Left hindlimb (tissue), 1 donor: Measurements from ENCODE around the gene FOXC1.

Experiments
- DNase-seq: peaks from one replicate; pipeline ENCODE4 v3.0.0-alpha.2; 2018

Gene FOXC1

DNA sequence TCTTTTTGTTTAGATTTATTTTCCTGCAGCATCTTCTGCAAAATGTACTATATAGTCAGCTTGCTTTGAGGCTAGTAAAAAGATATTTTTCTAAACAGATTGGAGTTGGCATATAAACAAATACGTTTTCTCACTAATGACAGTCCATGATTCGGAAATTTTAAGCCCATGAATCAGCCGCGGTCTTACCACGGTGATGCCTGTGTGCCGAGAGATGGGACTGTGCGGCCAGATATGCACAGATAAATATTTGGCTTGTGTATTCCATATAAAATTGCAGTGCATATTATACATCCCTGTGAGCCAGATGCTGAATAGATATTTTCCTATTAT lies 3.2 kb downstream of the FOXC1 start:
- peak; percentile 26 for DNase-seq

DNA sequence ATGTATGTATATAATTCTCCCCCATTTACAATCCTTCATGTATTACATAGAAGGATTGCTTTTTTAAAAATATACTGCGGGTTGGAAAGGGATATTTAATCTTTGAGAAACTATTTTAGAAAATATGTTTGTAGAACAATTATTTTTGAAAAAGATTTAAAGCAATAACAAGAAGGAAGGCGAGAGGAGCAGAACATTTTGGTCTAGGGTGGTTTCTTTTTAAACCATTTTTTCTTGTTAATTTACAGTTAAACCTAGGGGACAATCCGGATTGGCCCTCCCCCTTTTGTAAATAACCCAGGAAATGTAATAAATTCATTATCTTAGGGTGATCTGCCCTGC lies 3.6 kb downstream of the FOXC1 start:
- DNase-seq, result peak; percentile 15

DNA sequence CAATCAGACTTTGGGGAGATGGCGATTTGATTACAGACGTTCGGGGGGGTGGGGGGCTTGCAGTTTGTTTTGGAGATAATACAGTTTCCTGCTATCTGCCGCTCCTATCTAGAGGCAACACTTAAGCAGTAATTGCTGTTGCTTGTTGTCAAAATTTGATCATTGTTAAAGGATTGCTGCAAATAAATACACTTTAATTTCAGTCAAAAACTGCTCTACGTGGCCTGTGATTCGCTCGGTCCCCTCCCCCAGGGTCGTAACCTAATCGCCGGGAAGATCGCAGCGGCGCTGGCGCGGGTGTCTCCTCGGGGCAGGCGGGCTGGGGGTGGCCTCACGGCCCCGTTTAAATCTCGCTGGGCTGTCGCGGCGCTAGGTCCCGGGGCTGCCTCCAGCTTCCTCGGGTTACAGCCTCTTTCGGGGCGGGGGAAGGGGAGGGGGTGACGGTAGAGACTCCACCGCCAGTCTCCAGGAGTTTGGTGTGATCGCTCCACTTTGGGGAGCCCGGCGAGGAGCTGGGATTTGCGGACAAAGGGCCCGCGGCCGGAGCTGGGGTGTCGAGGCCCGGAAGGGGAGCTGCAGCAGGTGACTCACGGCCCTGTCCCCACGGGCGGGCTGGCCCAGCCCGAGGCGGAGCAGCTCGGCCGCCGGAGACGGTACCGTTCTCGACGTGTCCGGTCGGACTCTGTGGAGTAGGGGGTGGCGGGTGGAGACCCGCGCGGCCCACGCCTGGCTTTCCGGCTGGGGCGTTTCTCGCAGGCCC lies 4.2 kb downstream of the FOXC1 start:
- peak; percentile 74 for DNase-seq

DNA sequence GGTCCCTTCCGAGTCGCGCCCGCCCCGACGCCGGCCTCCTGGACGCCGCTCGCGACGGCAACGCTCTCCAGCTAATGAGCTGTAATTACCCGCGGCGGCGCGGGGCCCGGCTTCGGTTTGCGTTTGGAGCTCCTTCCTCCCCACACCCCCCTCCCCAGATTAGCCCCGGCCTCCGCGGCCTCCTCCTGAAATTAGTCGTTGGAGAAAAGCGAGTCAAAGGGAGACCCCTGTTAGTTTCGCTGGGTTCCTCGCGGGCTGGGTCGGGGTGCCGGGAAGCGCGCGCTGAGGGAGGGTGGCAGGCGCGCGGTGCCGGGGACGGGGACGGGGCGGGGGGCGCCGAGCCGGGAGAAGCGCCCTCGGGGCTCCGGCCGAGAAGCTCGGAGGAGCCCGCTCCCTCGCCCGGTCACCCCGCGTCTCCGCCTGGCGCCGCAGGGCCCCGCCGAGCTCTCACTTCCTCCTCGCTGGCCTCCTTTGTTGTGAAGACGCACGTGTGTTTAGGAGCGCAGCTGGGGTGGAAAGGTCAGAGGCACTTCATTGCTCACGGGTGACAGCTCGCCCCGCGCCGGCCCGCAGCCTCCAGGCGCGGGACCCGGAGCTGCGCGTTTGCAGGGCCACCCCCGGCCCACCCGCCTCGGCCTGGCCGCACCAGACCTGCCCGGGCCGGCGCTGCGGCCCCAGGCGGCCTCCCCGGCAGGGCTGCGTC lies 4.9 kb downstream of the FOXC1 start:
- DNase-seq, result no peak

DNA sequence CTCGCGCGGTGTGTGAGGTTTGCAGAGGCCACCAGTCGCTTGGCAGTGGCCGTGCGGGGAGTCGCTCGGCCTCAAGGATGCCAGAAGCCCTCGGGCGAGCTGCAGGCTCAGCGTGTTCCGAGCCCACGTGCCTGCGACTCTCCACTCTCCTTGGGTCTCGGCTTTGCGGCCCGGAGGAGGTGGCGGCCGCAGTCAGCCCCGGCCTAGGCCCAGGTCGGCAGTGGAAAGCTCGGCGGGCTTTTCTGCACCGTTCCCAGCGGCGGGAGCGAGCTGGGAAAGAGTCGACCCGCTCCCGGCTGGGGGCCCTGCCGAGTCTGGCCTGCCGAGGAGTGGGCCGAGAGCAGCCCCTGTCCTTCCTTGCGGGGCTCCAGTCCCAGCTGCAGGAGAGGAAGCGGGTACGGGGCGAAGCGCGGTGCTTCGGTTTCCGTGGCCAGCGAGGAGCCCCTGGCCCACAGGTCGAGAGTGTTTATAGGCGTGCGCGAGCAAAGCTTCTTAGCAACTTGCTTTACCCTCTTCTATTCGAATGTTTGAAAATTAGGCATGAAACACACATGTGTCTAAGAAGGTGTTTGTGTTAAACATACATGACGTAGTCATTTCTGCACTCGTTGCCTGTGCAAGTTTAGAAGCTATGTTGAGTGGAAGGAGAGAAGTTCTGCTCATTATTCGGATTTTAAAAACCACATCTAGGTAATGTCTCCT lies 5.6 kb downstream of the FOXC1 start:
- DNase-seq, result no peak

DNA sequence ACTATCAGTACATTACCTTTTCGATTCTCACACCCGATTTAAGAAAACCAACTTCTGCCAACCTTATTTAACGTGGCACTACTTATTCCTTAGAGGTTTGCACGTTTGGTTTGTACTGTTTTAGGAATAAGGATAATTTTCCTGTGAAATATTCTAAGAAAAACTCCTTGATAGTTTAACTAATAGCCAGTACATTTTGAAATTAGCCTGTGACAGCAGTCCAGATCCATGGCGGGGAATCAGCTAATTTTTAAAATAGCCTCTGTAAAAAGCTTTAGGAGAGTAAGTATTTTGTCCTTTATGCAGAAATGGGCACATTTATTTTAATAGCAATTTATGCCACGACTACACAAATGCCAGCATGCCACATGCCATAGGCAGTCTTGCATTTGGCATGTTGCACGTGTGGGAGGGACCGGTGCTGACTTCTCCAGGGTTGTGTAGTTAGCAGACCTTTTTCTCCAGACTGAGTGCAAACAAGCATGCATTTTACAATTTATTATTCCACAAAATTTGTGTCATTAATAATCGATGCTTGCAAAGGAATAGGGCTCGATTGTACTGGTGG lies 6.2 kb downstream of the FOXC1 start:
- no peak for DNase-seq

DNA sequence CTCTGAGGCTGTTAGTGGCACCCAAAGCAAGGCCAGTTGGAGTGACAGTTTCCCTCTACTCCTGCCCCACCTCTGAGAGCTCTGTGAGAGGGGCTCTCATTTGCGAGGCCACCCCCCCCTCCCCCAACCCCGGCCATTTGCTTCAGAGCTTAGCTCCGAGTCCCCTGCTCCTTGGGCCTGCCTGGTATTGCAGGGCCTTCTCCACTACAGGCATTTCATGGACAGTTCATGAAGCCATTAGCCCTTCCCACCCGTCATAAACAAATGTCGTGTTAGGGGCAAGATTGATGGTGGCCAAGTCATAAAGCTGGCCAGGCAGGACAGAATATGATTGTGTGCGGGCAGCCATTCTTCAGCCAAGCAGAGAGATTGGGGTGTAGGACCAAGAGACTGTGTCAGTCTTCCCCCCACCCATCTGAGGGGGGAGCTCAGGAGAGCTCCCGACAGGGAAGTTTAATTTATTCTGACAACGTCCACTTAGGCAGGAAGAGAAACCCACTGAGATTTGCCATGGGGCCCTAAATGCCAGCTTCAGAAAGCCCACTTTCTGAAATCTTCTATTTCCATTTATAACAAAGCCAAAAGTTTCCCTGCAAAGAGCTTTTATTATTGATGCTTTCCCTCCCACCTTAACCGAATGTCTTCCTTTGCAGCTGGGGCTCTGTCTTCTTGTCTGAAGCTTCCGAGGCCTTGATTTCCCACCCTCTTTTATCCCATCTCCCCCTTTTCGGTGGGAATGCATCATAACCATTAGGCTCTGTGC lies 7.2 kb downstream of the FOXC1 start:
- no peak for DNase-seq

DNA sequence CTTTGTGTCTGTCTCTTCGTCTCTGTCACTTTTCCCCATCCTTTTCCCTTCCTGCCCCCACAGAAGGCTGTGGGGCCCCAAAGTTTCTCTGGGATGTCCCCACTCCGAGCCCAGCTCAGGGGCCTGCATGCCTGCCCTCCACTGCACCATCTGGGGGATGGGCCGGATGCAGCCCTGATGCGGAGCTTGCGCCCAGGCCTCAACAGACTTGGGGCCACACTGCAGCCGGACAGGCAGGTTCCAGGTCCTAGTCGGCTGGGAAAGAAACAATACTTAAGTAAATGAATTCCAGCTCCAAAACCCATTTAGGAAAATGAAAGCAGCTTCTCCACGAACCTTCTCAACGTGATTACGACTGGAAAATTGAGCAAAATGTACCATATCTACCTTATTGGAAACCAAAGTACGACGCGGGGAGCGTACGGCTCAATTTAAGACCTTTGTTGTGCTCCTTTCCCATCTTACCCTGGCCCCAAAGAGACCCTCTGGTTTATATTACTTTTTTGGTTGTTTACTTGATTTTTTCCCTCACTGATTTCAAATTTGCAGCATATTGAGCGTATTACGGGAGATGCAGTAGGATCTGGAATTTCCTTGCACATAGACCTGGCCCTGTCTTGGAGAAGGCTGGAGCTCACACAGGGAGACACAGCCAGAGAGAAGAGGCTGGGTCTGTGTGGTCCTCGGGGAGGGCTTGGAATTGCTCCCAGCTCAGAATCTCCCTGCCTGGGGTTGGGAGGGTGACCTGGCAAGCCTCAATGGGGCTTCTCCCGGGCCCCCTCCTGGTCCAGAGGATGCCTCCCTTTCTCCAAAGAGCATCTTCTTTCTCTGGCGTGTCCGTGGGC lies 8.0 kb downstream of the FOXC1 start:
- no peak for DNase-seq

DNA sequence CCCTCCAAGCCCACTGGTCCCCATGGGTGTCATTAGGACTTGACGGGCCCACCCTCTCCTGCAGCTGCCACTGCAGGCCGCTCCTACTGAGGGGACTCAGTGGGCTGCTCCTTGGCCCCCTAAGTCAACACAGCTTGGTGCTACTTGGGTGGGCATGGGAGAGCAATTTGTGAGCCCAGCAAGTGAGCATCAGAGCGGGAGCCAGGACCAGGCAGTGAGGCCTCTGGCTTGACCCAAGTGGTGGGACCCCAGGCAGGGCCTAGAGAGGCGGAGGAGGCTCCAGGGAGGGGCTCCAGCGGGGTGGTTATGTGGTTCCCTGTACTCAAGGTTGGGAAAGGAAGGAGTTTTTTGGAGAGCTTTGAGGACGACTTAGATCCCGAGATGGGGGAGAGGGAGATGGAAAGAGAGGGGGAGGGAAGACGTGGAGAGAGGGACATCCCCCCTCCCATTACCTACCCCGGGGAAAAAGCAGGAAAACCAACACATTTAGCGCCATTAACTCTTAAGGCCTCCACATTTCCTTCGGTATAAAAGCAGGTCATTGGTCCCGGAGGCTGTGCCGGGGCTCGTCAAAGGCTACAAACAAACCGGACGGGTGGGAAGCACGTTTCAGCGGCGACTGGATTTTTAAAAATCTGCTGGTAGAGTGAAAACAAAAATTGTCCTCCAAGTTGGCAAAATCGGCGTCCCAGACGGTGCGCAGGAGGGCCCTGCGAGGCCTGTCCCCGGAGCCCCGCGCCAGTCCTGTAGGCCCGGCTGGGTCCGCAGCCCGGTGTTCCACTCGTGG lies 8.8 kb downstream of the FOXC1 start:
- no peak for DNase-seq

DNA sequence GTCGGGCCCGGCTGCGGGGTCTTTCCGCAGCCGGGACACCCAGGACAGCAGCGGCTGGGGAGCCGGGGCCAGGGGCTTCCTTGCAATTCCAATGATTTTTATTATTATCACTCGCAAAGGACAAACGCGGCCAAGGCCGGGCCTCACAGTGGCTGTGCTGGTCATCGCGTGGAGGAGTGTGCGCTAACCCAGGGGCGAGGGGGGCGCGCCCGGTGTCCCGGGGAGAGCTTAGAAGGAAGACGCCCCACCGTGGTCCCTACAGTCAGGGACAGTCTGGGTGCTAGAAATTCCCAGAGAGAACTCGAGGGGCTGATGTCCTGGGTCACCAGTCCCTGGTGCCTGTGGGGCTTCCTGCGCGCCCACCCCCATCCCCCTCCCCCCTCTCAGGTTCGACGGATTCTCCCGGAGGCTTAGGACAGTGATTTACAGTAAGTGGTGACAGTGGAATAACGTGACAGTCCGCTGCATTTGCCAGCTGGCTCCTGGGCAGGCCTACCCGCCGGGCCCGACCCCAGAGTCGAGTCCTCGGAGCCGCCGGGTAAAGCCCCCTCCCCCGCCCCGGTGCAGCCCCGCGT lies 9.5 kb downstream of the FOXC1 start:
- DNase-seq, result no peak

DNA sequence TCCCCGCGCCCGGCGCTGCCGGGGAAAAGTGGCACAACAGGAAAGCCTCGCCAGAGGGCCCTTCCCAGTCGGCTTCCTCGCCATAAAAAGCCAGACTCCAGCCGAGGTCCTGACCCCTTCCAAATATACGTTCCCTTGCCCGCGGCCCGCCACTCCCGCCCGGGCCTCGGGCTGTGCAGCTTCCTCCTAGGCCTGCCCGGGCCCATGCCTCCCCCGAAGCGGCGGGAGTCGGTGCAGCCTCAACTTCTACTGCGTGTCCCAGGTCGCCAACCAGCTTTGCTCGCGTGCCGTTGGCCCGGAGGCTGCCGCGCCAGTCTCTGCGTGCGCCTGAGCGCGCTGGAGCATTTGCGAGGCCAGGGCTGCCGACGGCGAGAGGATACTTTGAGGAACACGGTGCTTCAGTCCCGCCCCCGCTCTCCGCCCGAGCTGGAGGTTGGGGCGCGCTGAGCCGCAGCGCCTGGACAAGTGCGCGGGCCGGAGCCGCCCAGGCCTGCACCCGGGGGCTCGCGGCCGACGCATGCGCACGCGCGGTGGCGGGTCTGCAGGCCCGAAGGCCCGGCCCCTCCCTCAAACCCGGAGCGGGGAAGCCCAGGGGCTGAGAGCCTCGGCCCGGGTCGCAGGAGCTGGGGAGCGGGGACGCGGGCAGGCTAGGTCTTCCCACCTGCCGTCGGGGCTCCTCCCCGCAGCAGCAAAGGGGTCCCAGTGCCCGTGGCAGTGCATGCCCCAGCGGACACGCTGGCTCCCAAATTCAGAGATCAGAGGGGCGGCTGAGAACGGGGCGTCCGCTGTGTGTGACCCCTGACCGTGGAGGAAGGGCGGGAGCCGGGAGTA lies 10.2 kb downstream of the FOXC1 start:
- no peak for DNase-seq

DNA sequence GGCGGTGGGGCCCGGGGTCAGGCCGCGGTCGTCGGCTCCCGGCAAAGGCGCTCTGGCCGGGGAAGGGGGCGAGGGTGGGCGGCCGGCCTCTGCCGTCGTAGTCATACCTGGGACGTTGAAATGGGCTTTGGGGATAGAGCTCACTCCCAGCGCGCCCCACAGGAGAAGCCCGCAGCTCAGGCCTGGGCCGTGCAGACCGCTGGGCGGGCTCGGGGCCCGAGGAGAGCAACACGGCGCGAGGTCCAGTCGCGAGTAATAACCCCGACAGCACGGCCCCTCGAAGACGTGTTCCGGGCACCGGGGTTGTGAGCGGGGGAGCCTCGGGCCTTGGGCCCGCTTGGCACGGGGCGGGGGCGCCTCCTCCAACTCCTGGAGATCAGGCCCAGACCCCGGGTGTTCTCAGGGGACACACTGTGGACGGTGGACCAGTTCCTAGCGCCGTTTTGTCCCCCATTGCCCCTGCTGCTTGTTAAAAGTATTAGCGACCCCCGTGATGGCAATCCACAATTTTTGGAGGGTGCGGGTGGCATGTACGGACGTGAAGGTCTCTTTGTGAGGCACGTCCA lies 10.9 kb downstream of the FOXC1 start:
- no peak for DNase-seq

DNA sequence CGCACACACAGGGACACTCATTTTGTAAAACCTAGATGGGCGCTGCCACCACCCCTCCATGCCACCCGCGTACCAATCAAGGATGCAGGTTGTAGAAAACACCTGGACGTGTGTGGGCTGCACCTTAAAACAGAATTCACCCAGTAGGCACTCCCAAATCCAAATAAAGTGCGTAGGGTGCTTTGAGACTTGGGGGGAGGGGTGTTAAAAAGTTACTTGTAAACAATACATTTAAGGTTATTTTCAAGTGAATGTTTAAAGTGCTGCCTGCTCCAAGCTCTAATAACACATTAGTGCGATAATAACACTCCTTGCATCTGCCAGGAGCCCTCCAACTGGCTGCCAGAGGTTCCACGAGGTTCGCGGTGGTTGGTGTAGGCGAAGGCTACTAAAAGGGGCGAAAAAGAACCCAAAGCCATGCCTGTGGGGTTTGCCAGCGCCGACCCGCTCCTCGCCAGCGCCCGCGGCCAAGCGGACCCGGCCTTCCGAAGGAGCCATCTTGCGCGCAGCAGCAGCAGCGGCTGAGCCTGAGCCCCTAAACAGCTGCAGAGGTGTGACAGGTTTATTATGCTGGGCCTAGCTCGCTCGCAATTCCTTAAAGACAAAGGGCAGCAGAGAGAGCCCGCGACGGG lies 11.5 kb downstream of the FOXC1 start:
- no peak for DNase-seq

DNA sequence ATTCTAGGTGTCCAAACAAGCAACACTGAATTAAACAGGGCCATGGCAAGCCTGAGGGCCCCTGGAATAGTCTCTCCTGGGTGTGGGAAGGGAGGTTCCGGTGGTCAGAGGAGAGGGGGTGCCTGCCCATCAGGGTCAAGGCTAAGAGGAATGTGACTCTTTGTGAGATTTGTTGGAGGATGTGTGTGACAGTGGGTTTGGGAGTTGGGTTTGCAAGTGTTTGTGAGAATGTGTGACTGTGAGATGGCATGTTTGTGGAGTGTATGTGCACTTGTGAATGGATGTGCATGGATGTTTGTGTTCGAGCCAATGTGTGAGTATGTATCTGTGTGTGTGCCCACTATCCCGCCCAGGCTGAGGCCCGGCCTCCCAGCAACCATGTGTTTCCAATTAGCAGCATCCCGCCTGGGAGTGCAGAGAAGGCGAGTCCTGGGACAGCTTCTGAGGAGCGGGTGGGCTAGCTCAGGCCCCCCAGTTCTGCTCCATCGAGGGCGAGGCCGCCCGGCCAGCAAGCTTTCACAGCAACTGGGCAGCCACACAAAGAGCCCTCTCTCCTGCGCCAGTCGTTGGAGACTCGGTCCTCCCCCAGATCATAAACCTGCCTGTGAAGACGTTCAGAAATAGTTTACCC lies 12.6 kb downstream of the FOXC1 start:
- DNase-seq, result peak; percentile 81

DNA sequence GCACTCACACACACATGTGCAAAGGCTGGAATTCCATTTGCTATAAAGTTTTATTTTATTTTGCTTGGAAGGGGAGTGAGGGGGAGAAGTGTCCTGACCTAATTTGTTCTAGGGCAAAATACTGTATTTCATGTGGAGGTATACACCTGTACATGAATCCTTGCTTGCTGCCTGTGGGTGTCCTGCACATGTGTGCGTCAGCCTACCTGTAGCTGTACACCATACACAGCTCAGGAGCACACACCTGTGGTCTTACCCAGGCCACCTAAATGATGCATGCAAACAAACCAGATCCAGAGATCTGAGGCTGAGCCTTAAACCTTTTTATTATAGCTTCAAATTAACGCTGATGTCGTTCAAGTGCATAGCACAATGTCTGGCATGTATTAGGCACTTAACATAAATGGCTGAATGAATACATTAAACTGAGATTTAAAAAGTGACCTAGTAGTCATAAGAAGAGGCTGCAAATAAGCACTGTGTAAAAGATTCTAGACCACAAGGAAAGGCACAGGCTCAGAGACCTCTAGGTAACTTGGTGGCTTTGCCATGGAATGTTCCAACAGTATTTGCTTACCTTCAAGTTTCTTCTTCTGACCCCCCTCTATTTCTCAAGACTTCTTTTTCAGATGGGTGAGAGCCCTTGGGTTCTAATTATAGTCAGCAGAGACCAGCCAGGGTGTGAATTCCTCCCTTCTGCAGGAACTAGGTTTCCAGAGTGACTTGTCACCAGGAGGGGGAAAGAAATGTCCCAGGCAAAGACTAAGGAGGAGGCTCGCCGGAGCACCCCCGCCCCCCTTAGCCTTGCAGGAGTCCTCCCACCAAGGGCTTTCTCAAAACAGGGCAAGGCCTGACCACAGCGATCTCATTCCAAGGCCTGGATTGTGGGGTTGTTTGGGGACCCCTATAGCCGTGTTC lies 13.4 kb downstream of the FOXC1 start:
- DNase-seq, result no peak

DNA sequence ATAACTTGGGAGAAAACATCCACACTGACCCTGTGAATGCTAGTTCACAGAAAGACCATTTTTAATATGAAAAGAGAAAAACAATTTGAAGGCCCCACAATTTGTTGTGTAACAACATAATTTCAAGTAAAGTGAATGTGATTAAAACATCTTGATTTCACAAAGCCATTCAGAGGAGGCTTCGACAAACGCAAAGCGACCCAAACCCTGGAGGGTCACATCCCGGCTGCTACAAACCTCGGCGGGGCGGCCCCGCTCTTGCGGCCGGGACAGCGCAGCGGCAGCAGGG lies 14.0 kb downstream of the FOXC1 start:
- DNase-seq, result no peak

DNA sequence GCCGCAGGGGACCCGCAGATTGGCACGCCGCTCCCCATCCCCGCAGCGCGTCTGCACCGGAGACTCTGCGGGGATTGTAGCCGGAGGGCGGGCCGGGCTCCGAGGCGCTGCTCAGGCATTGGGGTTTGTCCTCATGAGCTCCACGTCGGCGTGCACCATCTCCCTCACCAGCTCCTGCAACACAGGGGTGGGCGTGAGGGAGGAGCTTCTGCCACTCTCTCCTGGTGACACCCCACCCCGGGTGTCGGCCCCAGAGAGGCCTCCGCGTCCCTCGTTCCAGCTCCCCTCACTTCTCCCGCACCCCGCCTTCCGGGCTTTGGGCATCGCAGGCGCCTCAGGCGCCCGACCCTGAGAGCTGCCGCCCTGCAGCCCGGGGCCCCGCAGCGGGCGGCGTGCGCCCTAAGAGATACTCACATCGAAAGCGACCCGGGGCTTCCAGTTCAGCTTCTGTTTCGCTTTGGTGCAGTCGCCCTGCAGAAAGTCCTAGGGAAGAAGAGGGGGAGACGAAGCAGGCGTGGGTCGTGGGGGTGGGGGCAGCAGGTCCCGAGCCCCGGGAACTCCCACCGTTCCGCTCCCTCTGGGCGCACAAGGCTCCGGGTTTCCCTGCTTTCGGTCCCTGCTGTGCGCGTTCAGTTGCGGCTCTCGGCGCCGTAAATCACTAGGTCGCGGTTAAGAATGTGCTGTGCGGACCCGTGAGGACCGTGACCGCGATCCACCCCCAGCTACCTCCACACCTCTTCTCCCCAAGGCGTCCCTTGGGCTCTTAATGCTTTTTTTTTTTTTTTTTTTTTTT lies 14.5 kb downstream of the FOXC1 start:
- peak; percentile 67 for DNase-seq
